MM.1S (cell line): ENCODE data around the gene ANKUB1.

Source experiments
- EZH2 ChIP-seq: fragments of 300-600 bp; sonication (generic); optimal IDR thresholded peaks from 2 replicates; pipeline ENCODE3; 2017; ENCODE audit warnings: low read depth, mild to moderate bottlenecking, antibody characterized with exemption, low read length, mixed read lengths
- TF ChIP-seq, protein P1 (sequence below): fragments of 300-600 bp; sonication (generic); IDR thresholded peaks from 2 replicates; pipeline ENCODE4 v1.5.1; 2016; ENCODE audit warnings: antibody characterized with exemption, low read length, mixed read lengths

DNA sequence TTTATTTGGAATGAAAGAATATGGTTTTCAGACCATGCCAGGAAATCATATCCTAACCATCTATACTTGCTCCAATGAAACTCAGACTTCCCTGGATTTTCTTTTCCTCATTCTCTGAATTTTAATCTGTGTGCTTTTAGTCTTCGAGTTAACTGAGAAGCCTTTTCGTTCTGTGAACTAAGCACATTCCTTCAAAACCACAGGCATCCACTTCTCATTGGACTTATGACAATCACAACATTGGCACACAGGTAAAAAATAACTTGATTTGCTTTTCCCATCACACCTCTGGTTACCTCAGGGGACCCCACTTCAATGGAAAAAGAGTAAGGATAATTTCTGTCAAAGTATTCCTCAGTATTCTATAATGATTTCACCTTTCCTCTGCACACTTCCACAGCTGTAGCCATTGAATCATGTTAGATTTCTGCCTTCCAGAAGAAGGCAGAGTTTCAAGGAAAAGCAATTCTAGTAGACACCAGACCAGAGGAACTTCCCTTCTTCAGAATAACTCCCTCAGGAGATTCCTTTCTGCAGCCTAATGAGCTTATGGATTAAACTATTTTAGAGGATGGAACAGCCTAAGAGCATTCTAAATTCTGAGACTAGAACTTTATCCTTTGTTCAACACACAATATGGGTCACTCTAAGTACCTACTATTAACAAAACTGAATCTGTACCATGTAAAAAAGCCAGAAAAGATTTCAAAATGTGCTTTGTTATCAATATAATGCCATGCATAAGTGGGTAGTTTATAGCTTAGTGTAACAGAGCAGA is 56.0 kb downstream of the ANKUB1 start:
- TF ChIP-seq, protein P1, sequence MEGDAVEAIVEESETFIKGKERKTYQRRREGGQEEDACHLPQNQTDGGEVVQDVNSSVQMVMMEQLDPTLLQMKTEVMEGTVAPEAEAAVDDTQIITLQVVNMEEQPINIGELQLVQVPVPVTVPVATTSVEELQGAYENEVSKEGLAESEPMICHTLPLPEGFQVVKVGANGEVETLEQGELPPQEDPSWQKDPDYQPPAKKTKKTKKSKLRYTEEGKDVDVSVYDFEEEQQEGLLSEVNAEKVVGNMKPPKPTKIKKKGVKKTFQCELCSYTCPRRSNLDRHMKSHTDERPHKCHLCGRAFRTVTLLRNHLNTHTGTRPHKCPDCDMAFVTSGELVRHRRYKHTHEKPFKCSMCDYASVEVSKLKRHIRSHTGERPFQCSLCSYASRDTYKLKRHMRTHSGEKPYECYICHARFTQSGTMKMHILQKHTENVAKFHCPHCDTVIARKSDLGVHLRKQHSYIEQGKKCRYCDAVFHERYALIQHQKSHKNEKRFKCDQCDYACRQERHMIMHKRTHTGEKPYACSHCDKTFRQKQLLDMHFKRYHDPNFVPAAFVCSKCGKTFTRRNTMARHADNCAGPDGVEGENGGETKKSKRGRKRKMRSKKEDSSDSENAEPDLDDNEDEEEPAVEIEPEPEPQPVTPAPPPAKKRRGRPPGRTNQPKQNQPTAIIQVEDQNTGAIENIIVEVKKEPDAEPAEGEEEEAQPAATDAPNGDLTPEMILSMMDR, result no peak
- no peak for TF ChIP-seq EZH2
